Coronary artery (tissue), 2 donors: Measurements from ENCODE around the gene PTPRZ1.

Source experiments
- DNase-seq: peaks from one replicate; pipeline ENCODE4 v3.0.0-alpha.2; 2017; ENCODE audit warnings: low spot score
- H3K27ac ChIP-seq, 2 donors: fragments of 200-600 bp; sonication (generic); one replicate each; pipeline ENCODE4 v1.5.1; 2016 to 2019
- H3K4me3 ChIP-seq: fragments of 200-600 bp; sonication (generic); 2 replicates; pipeline ENCODE4 v1.5.1; 2016; ENCODE audit warnings: mild to moderate bottlenecking, moderate library complexity
- CTCF ChIP-seq: fragments of 200-600 bp; sonication (generic); IDR thresholded peaks from one replicate; pipeline ENCODE4 v1.5.1; 2019; ENCODE audit warnings: antibody characterized with exemption

PTPRZ1 gene

GRCh38 chr7:121932768-121933167, 59.8 kb downstream of the PTPRZ1 start:
- no peak for DNase-seq
- no peak overlapping the region for H3K4me3 ChIP-seq
- TF ChIP-seq CTCF: no peak
- no peak overlapping the region for H3K27ac ChIP-seq

- DNase-seq: no peak
- Histone ChIP-seq H3K27ac (no peak overlapping the region), H3K4me3 (no peak overlapping the region)
- no peak for TF ChIP-seq CTCF
Measured at GRCh38 chr7:121936951-121937623, 64.1 kb downstream of the PTPRZ1 start.

- Histone ChIP-seq H3K27ac (no peak overlapping the region), H3K4me3 (no peak overlapping the region)
- DNase-seq: no peak
- no peak for TF ChIP-seq CTCF
Measured at GRCh38 chr7:121938429-121938996, 65.6 kb downstream of the PTPRZ1 start.

- H3K27ac ChIP-seq: no peak overlapping the region
- no peak overlapping the region for H3K4me3 ChIP-seq
- no peak for TF ChIP-seq CTCF
- DNase-seq: no peak
Measured at GRCh38 chr7:121940918-121941317, 68.0 kb downstream of the PTPRZ1 start.

- DNase-seq: no peak
- H3K4me3 ChIP-seq: no peak overlapping the region
- no peak overlapping the region for H3K27ac ChIP-seq
- no peak for TF ChIP-seq CTCF
Measured at GRCh38 chr7:121941830-121942229, 68.9 kb downstream of the PTPRZ1 start.

- H3K4me3 ChIP-seq: no peak overlapping the region
- DNase-seq: no peak
- no peak overlapping the region for H3K27ac ChIP-seq
- no peak for TF ChIP-seq CTCF
Measured at GRCh38 chr7:121945066-121945465, 72.1 kb downstream of the PTPRZ1 start.
